Measurements from ENCODE around the gene C1orf94. TPM values are rescaled to one million over a fixed set of nuclear protein-coding genes. Genes with fewer than 3 reads are reported as not detected.

C1orf94 gene
- total RNA-seq, 1 donor from 2014 or later = not detected

- H3K4me1 ChIP-seq (ENCODE audit: control insufficient read depth in 3 of 3, insufficient read depth in 3 of 3, low read length in 3 of 3) = no peaks in the 10 kb centered on the region
- no peaks in the 10 kb centered on the region for H3K36me3 ChIP-seq (ENCODE audit: control insufficient read depth in 3 of 3, insufficient read depth in 3 of 3, low read length in 3 of 3)
- H3K27ac ChIP-seq (ENCODE audit: low read depth, low read length) = no peak overlapping the region
- no peak overlapping the region for H3K4me3 ChIP-seq (ENCODE audit: low read length in 3 of 3)
- no peak overlapping the region for H3K9ac ChIP-seq (ENCODE audit: low read depth in 1 of 3, low read length in 3 of 3)
- H3K9me3 ChIP-seq (ENCODE audit: control insufficient read depth in 3 of 3, low read length in 3 of 3) = no peaks in the 10 kb centered on the region
- H3K27me3 ChIP-seq (ENCODE audit: control insufficient read depth in 3 of 3, insufficient read depth in 3 of 3, low read length in 3 of 3) = peaks cover 0 to 10% (median 5%) of the 10 kb centered on the region in 3 donors
Observed at GRCh38 chr1:34143975-34144374, 32.7 kb upstream of the C1orf94 start.

- Histone ChIP-seq H3K4me1 (ENCODE audit: control insufficient read depth in 3 of 3, insufficient read depth in 3 of 3, low read length in 3 of 3) (no peaks in the 10 kb centered on the region), H3K36me3 (ENCODE audit: control insufficient read depth in 3 of 3, insufficient read depth in 3 of 3, low read length in 3 of 3) (no peaks in the 10 kb centered on the region), H3K9ac (ENCODE audit: low read depth in 1 of 3, low read length in 3 of 3) (no peak overlapping the region), H3K9me3 (ENCODE audit: control insufficient read depth in 3 of 3, low read length in 3 of 3) (no peaks in the 10 kb centered on the region), H3K27ac (ENCODE audit: low read depth, low read length) (no peak overlapping the region), H3K4me3 (ENCODE audit: low read length in 3 of 3) (no peak overlapping the region), H3K27me3 (ENCODE audit: control insufficient read depth in 3 of 3, insufficient read depth in 3 of 3, low read length in 3 of 3) (peaks cover 0 to 10% (median 5%) of the 10 kb centered on the region in 3 donors)
Observed at GRCh38 chr1:34144766-34145165, 31.9 kb upstream of the C1orf94 start.

DNA sequence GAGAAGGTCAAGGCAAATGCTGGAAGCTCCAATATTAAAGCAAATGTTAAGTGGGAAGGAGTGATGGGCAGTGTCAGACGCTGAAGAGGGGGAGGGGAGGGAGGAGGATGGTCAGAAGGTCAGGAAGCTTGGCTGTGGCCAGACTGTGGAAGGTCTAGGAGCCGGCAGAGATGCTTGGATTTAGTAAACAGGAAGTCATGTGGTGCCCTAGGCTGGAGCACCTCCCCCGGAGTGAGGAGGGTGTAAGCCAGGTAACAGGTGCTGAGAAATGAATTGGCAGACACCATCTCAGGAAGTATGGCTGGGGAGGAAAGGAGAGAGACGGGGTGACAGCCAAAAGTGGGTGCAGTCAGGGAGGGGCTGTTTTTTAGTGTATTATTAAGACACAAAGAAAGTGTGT, 29.4 kb upstream of the C1orf94 start:
- no peak overlapping the region for H3K27ac ChIP-seq (ENCODE audit: low read depth, low read length)
- H3K27me3 ChIP-seq (ENCODE audit: control insufficient read depth in 3 of 3, insufficient read depth in 3 of 3, low read length in 3 of 3) = peaks cover 0 to 11% (median 10%) of the 10 kb centered on the region in 3 donors
- H3K9me3 ChIP-seq (ENCODE audit: control insufficient read depth in 3 of 3, low read length in 3 of 3) = no peaks in the 10 kb centered on the region
- H3K36me3 ChIP-seq (ENCODE audit: control insufficient read depth in 3 of 3, insufficient read depth in 3 of 3, low read length in 3 of 3) = no peaks in the 10 kb centered on the region
- H3K4me1 ChIP-seq (ENCODE audit: control insufficient read depth in 3 of 3, insufficient read depth in 3 of 3, low read length in 3 of 3) = no peaks in the 10 kb centered on the region
- H3K9ac ChIP-seq (ENCODE audit: low read depth in 1 of 3, low read length in 3 of 3) = no peak overlapping the region
- no peak overlapping the region for H3K4me3 ChIP-seq (ENCODE audit: low read length in 3 of 3)

GRCh38 chr1:34149501-34149900, 27.2 kb upstream of the C1orf94 start:
- Histone ChIP-seq H3K4me1 (ENCODE audit: control insufficient read depth in 3 of 3, insufficient read depth in 3 of 3, low read length in 3 of 3) (no peaks in the 10 kb centered on the region), H3K27ac (ENCODE audit: low read depth, low read length) (no peak overlapping the region), H3K9me3 (ENCODE audit: control insufficient read depth in 3 of 3, low read length in 3 of 3) (no peaks in the 10 kb centered on the region), H3K9ac (ENCODE audit: low read depth in 1 of 3, low read length in 3 of 3) (no peak overlapping the region), H3K36me3 (ENCODE audit: control insufficient read depth in 3 of 3, insufficient read depth in 3 of 3, low read length in 3 of 3) (no peaks in the 10 kb centered on the region), H3K27me3 (ENCODE audit: control insufficient read depth in 3 of 3, insufficient read depth in 3 of 3, low read length in 3 of 3) (peaks cover 0 to 12% (median 6%) of the 10 kb centered on the region in 3 donors), H3K4me3 (ENCODE audit: low read length in 3 of 3) (no peak overlapping the region)

DNA sequence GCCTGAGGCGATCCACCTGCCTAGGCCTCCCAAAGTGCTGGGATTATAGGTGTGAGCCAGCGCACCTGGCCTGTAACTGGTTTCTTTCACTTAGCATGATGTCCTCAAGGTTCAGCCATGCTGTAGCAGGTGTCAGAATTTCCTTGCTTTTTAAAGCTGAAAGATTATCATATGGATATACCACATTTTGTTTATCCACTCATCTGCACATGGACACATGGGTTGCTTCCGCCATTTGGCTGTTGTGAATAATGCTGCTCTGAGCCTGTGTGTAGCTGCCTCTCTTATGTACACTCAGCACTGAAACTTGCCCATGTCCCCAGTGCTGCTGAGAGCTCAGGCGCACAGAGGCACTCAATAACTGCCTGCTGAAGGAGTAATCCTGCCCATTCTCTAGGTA, 23.5 kb upstream of the C1orf94 start:
- Histone ChIP-seq H3K9me3 (ENCODE audit: control insufficient read depth in 3 of 3, low read length in 3 of 3) (no peaks in the 10 kb centered on the region), H3K36me3 (ENCODE audit: control insufficient read depth in 3 of 3, insufficient read depth in 3 of 3, low read length in 3 of 3) (no peaks in the 10 kb centered on the region), H3K4me1 (ENCODE audit: control insufficient read depth in 3 of 3, insufficient read depth in 3 of 3, low read length in 3 of 3) (no peaks in the 10 kb centered on the region), H3K27ac (ENCODE audit: low read depth, low read length) (no peak overlapping the region), H3K4me3 (ENCODE audit: low read length in 3 of 3) (no peak overlapping the region), H3K9ac (ENCODE audit: low read depth in 1 of 3, low read length in 3 of 3) (no peak overlapping the region), H3K27me3 (ENCODE audit: control insufficient read depth in 3 of 3, insufficient read depth in 3 of 3, low read length in 3 of 3) (peaks cover 3 to 11% (median 5%) of the 10 kb centered on the region in 3 donors)

DNA sequence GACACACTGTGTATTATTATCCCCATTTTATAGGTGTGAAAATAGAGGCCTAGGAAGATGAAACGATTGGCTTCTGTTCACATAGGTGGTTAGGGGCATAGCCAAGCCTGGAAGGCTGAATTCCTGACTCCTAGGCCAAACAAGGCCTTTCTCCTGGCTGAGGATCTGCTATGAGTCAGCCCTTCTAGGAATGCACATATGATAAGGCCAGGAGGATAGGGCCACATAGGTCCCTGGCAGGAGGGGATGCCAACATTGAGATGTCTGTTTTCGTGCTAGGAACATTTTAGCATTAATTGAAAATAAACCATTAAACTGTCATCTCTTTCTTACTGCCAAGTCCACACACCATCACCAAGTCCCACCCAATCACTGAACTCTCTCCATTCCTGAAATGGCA, 20.8 kb upstream of the C1orf94 start:
- no peaks in the 10 kb centered on the region for H3K9me3 ChIP-seq (ENCODE audit: control insufficient read depth in 3 of 3, low read length in 3 of 3)
- H3K4me1 ChIP-seq (ENCODE audit: control insufficient read depth in 3 of 3, insufficient read depth in 3 of 3, low read length in 3 of 3) = no peaks in the 10 kb centered on the region
- peaks cover 9 to 15% (median 14%) of the 10 kb centered on the region in 3 donors for H3K27me3 ChIP-seq (ENCODE audit: control insufficient read depth in 3 of 3, insufficient read depth in 3 of 3, low read length in 3 of 3)
- no peaks in the 10 kb centered on the region for H3K36me3 ChIP-seq (ENCODE audit: control insufficient read depth in 3 of 3, insufficient read depth in 3 of 3, low read length in 3 of 3)
- no peak overlapping the region for H3K27ac ChIP-seq (ENCODE audit: low read depth, low read length)
- H3K9ac ChIP-seq (ENCODE audit: low read depth in 1 of 3, low read length in 3 of 3) = no peak overlapping the region
- no peak overlapping the region for H3K4me3 ChIP-seq (ENCODE audit: low read length in 3 of 3)

- H3K4me1 ChIP-seq (ENCODE audit: control insufficient read depth in 3 of 3, insufficient read depth in 3 of 3, low read length in 3 of 3) = no peaks in the 10 kb centered on the region
- H3K36me3 ChIP-seq (ENCODE audit: control insufficient read depth in 3 of 3, insufficient read depth in 3 of 3, low read length in 3 of 3) = no peaks in the 10 kb centered on the region
- peaks cover 9 to 24% (median 14%) of the 10 kb centered on the region in 3 donors for H3K27me3 ChIP-seq (ENCODE audit: control insufficient read depth in 3 of 3, insufficient read depth in 3 of 3, low read length in 3 of 3)
- H3K9me3 ChIP-seq (ENCODE audit: control insufficient read depth in 3 of 3, low read length in 3 of 3) = no peaks in the 10 kb centered on the region
- no peak overlapping the region for H3K27ac ChIP-seq (ENCODE audit: low read depth, low read length)
- no peak overlapping the region for H3K4me3 ChIP-seq (ENCODE audit: low read length in 3 of 3)
- no peak overlapping the region for H3K9ac ChIP-seq (ENCODE audit: low read depth in 1 of 3, low read length in 3 of 3)
Observed at GRCh38 chr1:34156739-34157138, 20.0 kb upstream of the C1orf94 start.

DNA sequence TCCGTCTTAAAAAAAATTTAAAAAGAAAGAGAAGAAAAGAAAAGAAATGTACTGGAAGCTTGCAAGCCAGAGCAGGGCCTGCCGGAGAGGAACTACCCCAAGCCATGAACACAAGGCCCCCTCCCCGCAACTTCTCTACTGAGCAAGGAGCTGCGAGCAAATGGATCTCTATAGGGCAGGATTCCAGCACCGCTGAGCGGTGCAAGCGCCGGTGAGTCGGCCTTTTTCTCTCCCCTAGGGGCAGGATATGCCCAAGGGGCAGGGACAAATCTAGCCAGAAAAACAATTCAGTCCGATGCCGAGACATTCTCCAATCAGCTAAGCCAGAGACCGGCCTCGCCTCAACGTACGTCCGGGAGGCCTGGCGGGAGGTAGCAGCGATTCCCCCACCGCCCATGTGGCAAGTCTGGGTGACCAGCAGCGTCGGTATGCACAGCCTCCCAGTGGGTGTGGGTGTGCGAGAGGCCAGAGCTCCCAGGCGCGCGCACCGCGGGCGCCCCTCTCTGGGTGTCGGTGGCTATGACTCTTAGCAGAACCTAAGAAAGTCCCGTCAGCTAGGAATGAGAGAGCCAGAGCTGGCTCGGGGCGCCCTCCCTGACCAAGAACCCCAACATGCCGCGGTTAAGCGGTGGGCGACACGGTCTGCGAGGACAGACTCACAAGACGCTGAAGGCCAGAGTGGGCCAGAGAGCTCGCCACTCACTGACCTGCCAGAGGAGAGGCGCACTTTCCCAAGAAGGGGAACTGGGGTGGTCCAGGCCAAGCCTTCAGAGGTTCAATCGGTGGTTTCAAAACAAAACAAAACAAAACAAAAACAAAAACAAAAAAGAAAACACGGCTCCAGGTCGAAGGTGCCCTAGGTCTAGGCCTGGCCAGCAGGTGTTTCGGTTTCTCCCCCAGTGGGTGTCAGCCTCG, 13.6 kb upstream of the C1orf94 start:
- H3K27me3 ChIP-seq (ENCODE audit: control insufficient read depth in 3 of 3, insufficient read depth in 3 of 3, low read length in 3 of 3) = peaks cover 32 to 61% (median 50%) of the 10 kb centered on the region in 3 donors
- H3K4me1 ChIP-seq (ENCODE audit: control insufficient read depth in 3 of 3, insufficient read depth in 3 of 3, low read length in 3 of 3) = peaks cover 18 to 26% (median 19%) of the 10 kb centered on the region in 3 donors
- H3K27ac ChIP-seq (ENCODE audit: low read depth, low read length) = no peak overlapping the region
- H3K9me3 ChIP-seq (ENCODE audit: control insufficient read depth in 3 of 3, low read length in 3 of 3) = no peaks in the 10 kb centered on the region
- H3K9ac ChIP-seq (ENCODE audit: low read depth in 1 of 3, low read length in 3 of 3) = peak overlapping the region in 2 of 3 donors; percentile 43 to 54
- H3K36me3 ChIP-seq (ENCODE audit: control insufficient read depth in 3 of 3, insufficient read depth in 3 of 3, low read length in 3 of 3) = no peaks in the 10 kb centered on the region
- peak overlapping the region; percentile 33 to 70 (median 57) for H3K4me3 ChIP-seq (ENCODE audit: low read length in 3 of 3)

DNA sequence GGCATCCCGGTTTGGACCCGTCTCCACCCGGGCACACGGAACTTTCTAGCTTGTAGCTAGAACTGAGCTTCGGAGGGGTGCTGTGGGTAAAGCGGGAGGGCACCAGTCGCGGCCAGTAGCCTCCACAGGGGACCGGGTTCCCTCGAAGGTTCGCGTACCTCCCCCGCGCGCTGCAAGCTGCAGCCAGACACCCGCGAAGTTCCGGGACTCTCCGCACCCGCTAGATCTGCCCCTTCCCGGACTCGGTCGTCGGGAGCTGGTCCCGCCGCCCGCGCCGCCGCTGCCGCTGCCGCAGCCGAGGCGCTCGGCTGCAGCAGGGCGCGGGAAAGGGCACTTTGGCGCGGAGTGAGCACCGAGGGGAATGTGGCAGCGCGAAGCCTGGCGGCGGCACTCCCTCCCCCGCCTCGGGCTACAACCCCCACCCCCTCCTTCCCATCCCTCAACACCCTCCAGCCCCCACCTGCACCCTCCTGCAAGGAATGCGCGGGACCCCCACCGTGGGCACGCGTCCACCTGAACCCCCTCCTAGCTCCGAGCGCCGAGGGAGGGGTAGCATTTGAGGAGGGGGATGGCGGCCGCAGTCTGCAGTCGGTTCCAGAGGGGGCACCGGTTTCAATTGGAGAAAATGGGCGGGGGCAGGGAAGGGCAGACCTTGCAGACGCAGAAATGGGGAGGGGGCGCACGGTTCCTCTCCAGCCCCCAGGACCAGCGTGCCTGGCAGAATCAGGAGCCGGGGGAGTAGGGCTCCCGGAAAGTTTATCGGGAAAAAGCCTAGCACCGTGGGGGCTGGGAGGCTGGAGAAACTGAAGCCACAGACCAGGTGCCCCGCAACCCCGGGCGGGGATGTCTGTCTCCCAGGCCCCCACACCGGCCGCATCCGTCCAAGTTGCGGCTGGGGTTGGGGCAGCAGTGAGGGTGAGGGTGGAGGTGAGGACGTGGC, 12.6 kb upstream of the C1orf94 start:
- Histone ChIP-seq H3K9ac (ENCODE audit: low read depth in 1 of 3, low read length in 3 of 3) (peak overlapping the region in 2 of 3 donors; percentile 16 to 43), H3K27me3 (ENCODE audit: control insufficient read depth in 3 of 3, insufficient read depth in 3 of 3, low read length in 3 of 3) (peaks cover 32 to 57% (median 49%) of the 10 kb centered on the region in 3 donors), H3K27ac (ENCODE audit: low read depth, low read length) (no peak overlapping the region), H3K9me3 (ENCODE audit: control insufficient read depth in 3 of 3, low read length in 3 of 3) (no peaks in the 10 kb centered on the region), H3K4me3 (ENCODE audit: low read length in 3 of 3) (peak overlapping the region; percentile 43 to 70 (median 57)), H3K36me3 (ENCODE audit: control insufficient read depth in 3 of 3, insufficient read depth in 3 of 3, low read length in 3 of 3) (no peaks in the 10 kb centered on the region), H3K4me1 (ENCODE audit: control insufficient read depth in 3 of 3, insufficient read depth in 3 of 3, low read length in 3 of 3) (peaks cover 18 to 26% (median 19%) of the 10 kb centered on the region in 3 donors)
